ENCODE measurements around the gene STH. TPM values are rescaled to one million over a fixed set of nuclear protein-coding genes. Genes with fewer than 3 reads are reported as not detected.

STH gene
- total RNA-seq, 2 experiments from 2014 or later = not detected

GRCh38 chr17:45991341-45991740 is 7.7 kb upstream of the STH start:
- no peaks in the 10 kb centered on the region for H3K4me1 Mint-ChIP-seq
- CTCF ChIA-PET = interaction anchor here (2.4 kb wide), 1 partner anchor 13 kb away, joined by 6 read pairs; no protein-coding TSS in a partner anchor
- POLR2A ChIA-PET = no interaction called here
- DNase-seq = no peak
- no peak for ATAC-seq
- H3K9me3 Mint-ChIP-seq (ENCODE audit: low read depth) = no peaks in the 10 kb centered on the region
- no peak overlapping the region for H3K27ac Mint-ChIP-seq
- H3K36me3 Mint-ChIP-seq (ENCODE audit: low read depth) = no peaks in the 10 kb centered on the region
- intact Hi-C loops (cut with DNase I, micrococcal nuclease) = no loop called here
- H3K4me3 Mint-ChIP-seq = no peak overlapping the region
- H3K27me3 Mint-ChIP-seq = no peaks in the 10 kb centered on the region

GRCh38 chr17:45992175-45992574 is 6.9 kb upstream of the STH start:
- ATAC-seq (no peak), DNase-seq (no peak)
- Mint-ChIP-seq H3K4me1 (no peaks in the 10 kb centered on the region), H3K36me3 (ENCODE audit: low read depth) (no peaks in the 10 kb centered on the region), H3K9me3 (ENCODE audit: low read depth) (no peaks in the 10 kb centered on the region), H3K27me3 (no peaks in the 10 kb centered on the region), H3K4me3 (no peak overlapping the region), H3K27ac (no peak overlapping the region)
- POLR2A ChIA-PET = no interaction called here
- CTCF ChIA-PET = interaction anchor here (1.0 to 2.4 kb wide), 2 partner anchors 12 to 24 kb away, joined by 3 to 6 read pairs; no protein-coding TSS in a partner anchor
- intact Hi-C loops (cut with DNase I, micrococcal nuclease) = no loop called here

- ATAC-seq = no peak
- Mint-ChIP-seq H3K36me3 (ENCODE audit: low read depth) (no peaks in the 10 kb centered on the region), H3K4me3 (no peak overlapping the region), H3K4me1 (no peaks in the 10 kb centered on the region), H3K27me3 (no peaks in the 10 kb centered on the region), H3K27ac (no peak overlapping the region), H3K9me3 (ENCODE audit: low read depth) (no peaks in the 10 kb centered on the region)
- no peak for DNase-seq
- intact Hi-C loops (cut with DNase I, micrococcal nuclease) = no loop called here
- ChIA-PET CTCF (interaction anchor here (1.0 to 2.4 kb wide), 2 partner anchors 11 to 23 kb away, joined by 3 to 6 read pairs; no protein-coding TSS in a partner anchor), POLR2A (no interaction called here)
Measured at GRCh38 chr17:45992904-45993303, 6.1 kb upstream of the STH start.

GRCh38 chr17:45993962-45994627 is 5.0 kb upstream of the STH start:
- DNase-seq (no peak), ATAC-seq (no peak)
- Mint-ChIP-seq H3K27ac (no peak overlapping the region), H3K36me3 (ENCODE audit: low read depth) (no peaks in the 10 kb centered on the region), H3K27me3 (no peaks in the 10 kb centered on the region), H3K4me1 (no peaks in the 10 kb centered on the region), H3K4me3 (no peak overlapping the region), H3K9me3 (ENCODE audit: low read depth) (no peaks in the 10 kb centered on the region)
- ChIA-PET POLR2A (no interaction called here), CTCF (no interaction called here)
- intact Hi-C loops (cut with DNase I, micrococcal nuclease) = no loop called here

GRCh38 chr17:45994987-45995386 is 4.1 kb upstream of the STH start:
- DNase-seq (no peak), ATAC-seq (no peak)
- H3K4me1 Mint-ChIP-seq = no peaks in the 10 kb centered on the region
- no peak overlapping the region for H3K27ac Mint-ChIP-seq
- H3K4me3 Mint-ChIP-seq = no peak overlapping the region
- no peaks in the 10 kb centered on the region for H3K9me3 Mint-ChIP-seq (ENCODE audit: low read depth)
- ChIA-PET CTCF (no interaction called here), POLR2A (no interaction called here)
- no peaks in the 10 kb centered on the region for H3K36me3 Mint-ChIP-seq (ENCODE audit: low read depth)
- intact Hi-C loops (cut with DNase I, micrococcal nuclease) = no loop called here
- H3K27me3 Mint-ChIP-seq = no peaks in the 10 kb centered on the region

- ChIA-PET POLR2A (no interaction called here), CTCF (no interaction called here)
- H3K27ac Mint-ChIP-seq = no peak overlapping the region
- no peak overlapping the region for H3K4me3 Mint-ChIP-seq
- H3K4me1 Mint-ChIP-seq = no peaks in the 10 kb centered on the region
- H3K36me3 Mint-ChIP-seq (ENCODE audit: low read depth) = no peaks in the 10 kb centered on the region
- no peak for ATAC-seq
- H3K27me3 Mint-ChIP-seq = no peaks in the 10 kb centered on the region
- intact Hi-C loops (cut with DNase I, micrococcal nuclease) = no loop called here
- no peak for DNase-seq
- no peaks in the 10 kb centered on the region for H3K9me3 Mint-ChIP-seq (ENCODE audit: low read depth)
Measured at GRCh38 chr17:45995627-45996270, 3.3 kb upstream of the STH start.

- ATAC-seq = no peak
- POLR2A ChIA-PET = no interaction called here
- no peak overlapping the region for H3K27ac Mint-ChIP-seq
- DNase-seq = no peak
- CTCF ChIA-PET = no interaction called here
- no peak overlapping the region for H3K4me3 Mint-ChIP-seq
- intact Hi-C loops (cut with DNase I, micrococcal nuclease) = no loop called here
- H3K36me3 Mint-ChIP-seq (ENCODE audit: low read depth) = no peaks in the 10 kb centered on the region
- no peaks in the 10 kb centered on the region for H3K4me1 Mint-ChIP-seq
- no peaks in the 10 kb centered on the region for H3K27me3 Mint-ChIP-seq
- H3K9me3 Mint-ChIP-seq (ENCODE audit: low read depth) = no peaks in the 10 kb centered on the region
Measured at GRCh38 chr17:45996282-45996937, 2.6 kb upstream of the STH start.

GRCh38 chr17:45997166-45997565 is 1.9 kb upstream of the STH start:
- H3K36me3 Mint-ChIP-seq (ENCODE audit: low read depth) = no peaks in the 10 kb centered on the region
- ATAC-seq = no peak
- ChIA-PET POLR2A (no interaction called here), CTCF (interaction anchor here (0.7 kb wide), 1 partner anchor 266 kb away, joined by 5 read pairs; no protein-coding TSS in a partner anchor)
- no peaks in the 10 kb centered on the region for H3K27me3 Mint-ChIP-seq
- no peaks in the 10 kb centered on the region for H3K4me1 Mint-ChIP-seq
- DNase-seq = no peak
- no peak overlapping the region for H3K4me3 Mint-ChIP-seq
- no peak overlapping the region for H3K27ac Mint-ChIP-seq
- no peaks in the 10 kb centered on the region for H3K9me3 Mint-ChIP-seq (ENCODE audit: low read depth)
- intact Hi-C loops (cut with DNase I, micrococcal nuclease) = no loop called here

- POLR2A ChIA-PET = no interaction called here
- no peak for DNase-seq
- no peak overlapping the region for H3K4me3 Mint-ChIP-seq
- no peaks in the 10 kb centered on the region for H3K36me3 Mint-ChIP-seq (ENCODE audit: low read depth)
- ATAC-seq = no peak
- no peaks in the 10 kb centered on the region for H3K9me3 Mint-ChIP-seq (ENCODE audit: low read depth)
- intact Hi-C loops (cut with DNase I, micrococcal nuclease) = no loop called here
- no peaks in the 10 kb centered on the region for H3K4me1 Mint-ChIP-seq
- H3K27me3 Mint-ChIP-seq = no peaks in the 10 kb centered on the region
- no peak overlapping the region for H3K27ac Mint-ChIP-seq
- CTCF ChIA-PET = interaction anchor here (0.7 kb wide), 1 partner anchor 265 kb away, joined by 5 read pairs; no protein-coding TSS in a partner anchor
Measured at GRCh38 chr17:45997624-45998023, 1.4 kb upstream of the STH start.

- Mint-ChIP-seq H3K27me3 (no peaks in the 10 kb centered on the region), H3K4me3 (no peak overlapping the region), H3K9me3 (ENCODE audit: low read depth) (no peaks in the 10 kb centered on the region), H3K4me1 (no peaks in the 10 kb centered on the region), H3K36me3 (ENCODE audit: low read depth) (no peaks in the 10 kb centered on the region), H3K27ac (no peak overlapping the region)
- DNase-seq (no peak), ATAC-seq (no peak)
- ChIA-PET CTCF (interaction anchor here (1.1 kb wide), 2 partner anchors 26 to 213 kb away, joined by 3 to 5 read pairs; no protein-coding TSS in a partner anchor), POLR2A (no interaction called here)
- intact Hi-C loops (cut with DNase I, micrococcal nuclease) = loop anchor here in 1 of 2 experiments (2.0 to 5.0 kb wide), 3 partner anchors 45 to 287 kb away; no protein-coding TSS in a partner anchor
Measured at GRCh38 chr17:45999900-46000290, 845 bp downstream of the STH start.

- no peaks in the 10 kb centered on the region for H3K4me1 Mint-ChIP-seq
- no peaks in the 10 kb centered on the region for H3K36me3 Mint-ChIP-seq (ENCODE audit: low read depth)
- no peaks in the 10 kb centered on the region for H3K27me3 Mint-ChIP-seq
- H3K27ac Mint-ChIP-seq = no peak overlapping the region
- no peak overlapping the region for H3K4me3 Mint-ChIP-seq
- DNase-seq (no peak), ATAC-seq (no peak)
- POLR2A ChIA-PET = no interaction called here
- no peaks in the 10 kb centered on the region for H3K9me3 Mint-ChIP-seq (ENCODE audit: low read depth)
- CTCF ChIA-PET = interaction anchor here (1.1 to 2.2 kb wide), 3 partner anchors 26 to 213 kb away, joined by 3 to 12 read pairs (median 3); no protein-coding TSS in a partner anchor
- intact Hi-C loops (cut with DNase I, micrococcal nuclease) = loop anchor here in 1 of 2 experiments (2.0 to 5.0 kb wide), 3 partner anchors 45 to 287 kb away; no protein-coding TSS in a partner anchor
Measured at GRCh38 chr17:46000292-46000691, 1.2 kb downstream of the STH start.
